Erythroblast (primary cell): Measurements from ENCODE around the gene CDK14.

Source experiments
- GATA1 ChIP-seq: IDR thresholded peaks from 2 replicates; pipeline ENCODE4 v1.6.1; 2011; ENCODE audit warnings: low read depth, mild to moderate bottlenecking, control low read depth, low read length, moderate library complexity
- POLR2A ChIP-seq: IDR thresholded peaks from 2 replicates; pipeline ENCODE4 v1.6.1; 2011; ENCODE audit warnings: mild to moderate bottlenecking, low read length

GRCh38 chr7:90710466-90710850 is 114.3 kb downstream of the CDK14 start:
- TF ChIP-seq POLR2A (no peak), GATA1 (no peak)
